Naive thymus-derived CD4-positive, alpha-beta T cell (primary cell): Measurements from ENCODE around the gene CPAMD8. TPM values are rescaled to one million over a fixed set of nuclear protein-coding genes. Genes with fewer than 3 reads are reported as not detected.

ENCODE experiments used
- ATAC-seq: fragments of 150-1000 bp; cut with Tn5 transposase; 2 replicates; pipeline ENCODE4 v1.10.0; 2021; ENCODE audit warnings: mild to moderate bottlenecking, moderate library complexity
- CTCF ChIA-PET: fragments of 350-600 bp; sonication (Branson Sonifier 250); formaldehyde crosslinking; loops from one replicate; lab custom pipeline; 2021; ENCODE audit warnings: antibody characterized with exemption; lab: Charles Lee
- POLR2A ChIA-PET: fragments of 350-600 bp; sonication (Branson Sonifier 250); formaldehyde crosslinking; loops from one replicate; lab custom pipeline; 2021; ENCODE audit warnings: antibody characterized with exemption, inconsistent platforms; lab: Charles Lee
- DNase-seq, 9 donors: peaks; one replicate each; pipeline versions ENCODE4 v3.0.0 to v3.0.0-alpha.2; 2020 to 2022; ENCODE audit warnings: mixed read lengths in 1 of 9
- H3K27ac ChIP-seq: one replicate; pipeline ENCODE4 v1.7.0; 2013; ENCODE audit warnings: mild to moderate bottlenecking, low read depth, low read length, moderate library complexity
- H3K27me3 ChIP-seq, 2 donors: one replicate each; pipeline ENCODE4 v1.7.0; 2013; ENCODE audit warnings: low read length in 2 of 2, mild to moderate bottlenecking in 2 of 2, moderate library complexity in 2 of 2; ENCODE audit not compliant: control insufficient read depth in 2 of 2, insufficient read depth in 2 of 2
- H3K36me3 ChIP-seq, 3 experiments: 1 replicate in 2 of 3; 2 replicates in 1 of 3; pipeline ENCODE4 v1.7.0; 2013; ENCODE audit warnings: low read length in 3 of 3, mild to moderate bottlenecking in 3 of 3, moderate library complexity in 1 of 3; ENCODE audit not compliant: insufficient read depth in 3 of 3, control insufficient read depth in 2 of 3
- H3K4me1 ChIP-seq, 2 donors: one replicate each; pipeline ENCODE4 v1.7.0; 2013; ENCODE audit warnings: low read length in 2 of 2, mild to moderate bottlenecking in 2 of 2, moderate library complexity in 1 of 2; ENCODE audit not compliant: control insufficient read depth in 2 of 2, insufficient read depth in 2 of 2
- H3K4me3 ChIP-seq: 2 replicates; pipeline ENCODE4 v1.7.0; 2013; ENCODE audit warnings: mild to moderate bottlenecking, low read length
- H3K9me3 ChIP-seq, 3 experiments: 1 replicate in 2 of 3; 2 replicates in 1 of 3; pipeline ENCODE4 v1.7.0; 2013; ENCODE audit warnings: low read length in 3 of 3; ENCODE audit not compliant: control insufficient read depth in 2 of 3
- H3K27ac Mint-ChIP-seq, 9 donors: one replicate each; pipeline ENCODE4 v1.8.0; 2020 to 2022; ENCODE audit warnings: mixed read lengths in 9 of 9, mild to moderate bottlenecking in 8 of 9, moderate library complexity in 5 of 9, inconsistent platforms in 2 of 9
- H3K27me3 Mint-ChIP-seq, 5 donors: one replicate each; pipeline ENCODE4 v1.8.0; 2021 to 2022; ENCODE audit warnings: mixed read lengths in 5 of 5, mild to moderate bottlenecking in 1 of 5
- H3K36me3 Mint-ChIP-seq, 5 donors: one replicate each; pipeline ENCODE4 v1.8.0; 2020 to 2022; ENCODE audit warnings: mixed read lengths in 5 of 5, mild to moderate bottlenecking in 3 of 5, inconsistent platforms in 1 of 5
- H3K4me1 Mint-ChIP-seq, 7 donors: one replicate each; pipeline ENCODE4 v1.8.0; 2020 to 2022; ENCODE audit warnings: mixed read lengths in 7 of 7, mild to moderate bottlenecking in 3 of 7, inconsistent platforms in 1 of 7
- H3K4me3 Mint-ChIP-seq, 10 donors: one replicate each; pipeline ENCODE4 v1.8.0; 2020 to 2022; ENCODE audit warnings: mild to moderate bottlenecking in 10 of 10, mixed read lengths in 10 of 10, moderate library complexity in 6 of 10, inconsistent platforms in 2 of 10
- H3K9me3 Mint-ChIP-seq, 11 donors: one replicate each; pipeline ENCODE4 v1.8.0; 2020 to 2022; ENCODE audit warnings: mixed read lengths in 11 of 11, mild to moderate bottlenecking in 4 of 11, inconsistent platforms in 1 of 11, moderate library complexity in 1 of 11
- intact Hi-C, 2 donors: fragments of 100-400 bp; cut with micrococcal nuclease; formaldehyde crosslinking; loops; one replicate each; pipeline ENCODE4 v1.15.1; 2023
- polyA plus RNA-seq, 2 donors: library from polyadenylated mRNA; unstranded; fragments of 300-500 nt; fragmentation: Illumina TruSeq; gene quantifications; one replicate each; pipeline ENCODE4 v1.2.3, GENCODE V29; 2021
- total RNA-seq, 6 experiments: library from RNA in 5 of 6; stranded (reverse) in 5 of 6; gene quantifications; 1 replicate in 5 of 6; 2 replicates in 1 of 6; pipeline ENCODE4 v1.2.3 and lab custom pipeline; 2021 to 2026

CPAMD8 gene
- total and polyA plus RNA-seq, 7 experiments from 2014 or later: 0.18 to 6.6 (median 2.4) TPM

- peak overlapping the region; percentile 83 for H3K27ac ChIP-seq
- no peaks in the 10 kb centered on the region for H3K9me3 ChIP-seq
- ATAC-seq: no peak
- Mint-ChIP-seq H3K36me3 (peaks cover 0 to 14% (median 5%) of the 10 kb centered on the region in 5 donors), H3K4me3 (peak overlapping the region; percentile 95 to 100 (median 98)), H3K27ac (peak overlapping the region; percentile 86 to 98 (median 96)), H3K4me1 (peaks cover 36 to 55% (median 47%) of the 10 kb centered on the region in 7 donors), H3K9me3 (peaks cover 0 to 2% (median 0%) of the 10 kb centered on the region in 11 donors), H3K27me3 (no peaks in the 10 kb centered on the region)
- DNase-seq: no peak
- H3K4me3 ChIP-seq: peak overlapping the region; percentile 94
- no peaks in the 10 kb centered on the region for H3K27me3 ChIP-seq
- peaks cover 17 to 24% of the 10 kb centered on the region in 2 donors for H3K4me1 ChIP-seq
- H3K36me3 ChIP-seq: peaks cover 0 to 26% (median 0%) of the 10 kb centered on the region in 3 experiments
- POLR2A ChIA-PET: interaction anchor here (0.6 to 5.0 kb wide), 6 partner anchors 8 to 262 kb away, joined by 3 to 56 read pairs (median 4); partner anchors contain the start of genes BABAM1 and USE1
- intact Hi-C loops: loop anchor here in 1 of 2 donors (2.0 to 10.0 kb wide), 6 partner anchors 111 to 801 kb away; partner anchors contain the start of genes EPS15L1 and SLC5A5
- CTCF ChIA-PET: interaction anchor here (0.7 kb wide), 1 partner anchor 221 kb away, joined by 3 read pairs; no protein-coding TSS in a partner anchor
Measured at GRCh38 chr19:17073869-17074633, 47.4 kb upstream of the CPAMD8 start.

GRCh38 chr19:17070912-17071311, 44.3 kb upstream of the CPAMD8 start:
- intact Hi-C loops: loop anchor here in 1 of 2 donors (10.0 kb wide), 2 partner anchors 674 to 804 kb away; partner anchors contain the start of gene SLC5A5
- no peaks in the 10 kb centered on the region for H3K9me3 ChIP-seq
- ChIA-PET CTCF (interaction anchor here (0.7 to 1.4 kb wide), 3 partner anchors 106 to 211 kb away, joined by 3 to 6 read pairs (median 4); partner anchors contain the start of gene ANKLE1), POLR2A (interaction anchor here (1.5 kb wide), 1 partner anchor 55 kb away, joined by 4 read pairs; no protein-coding TSS in a partner anchor)
- peaks cover 25 to 43% (median 38%) of the 10 kb centered on the region in 7 donors for H3K4me1 Mint-ChIP-seq
- H3K27me3 ChIP-seq: no peaks in the 10 kb centered on the region
- peaks cover 0 to 2% (median 0%) of the 10 kb centered on the region in 11 donors for H3K9me3 Mint-ChIP-seq
- H3K27ac Mint-ChIP-seq: peak overlapping the region in 1 of 9 donors; percentile 6
- no peak for ATAC-seq
- H3K27me3 Mint-ChIP-seq: no peaks in the 10 kb centered on the region
- peaks cover 0 to 36% (median 0%) of the 10 kb centered on the region in 3 experiments for H3K36me3 ChIP-seq
- peak overlapping the region in 1 of 10 donors; percentile 16 for H3K4me3 Mint-ChIP-seq
- DNase-seq: no peak
- H3K4me1 ChIP-seq: peaks cover 8 to 10% of the 10 kb centered on the region in 2 donors
- H3K36me3 Mint-ChIP-seq: peaks cover 0 to 20% (median 10%) of the 10 kb centered on the region in 5 donors
- no peak overlapping the region for H3K27ac ChIP-seq
- H3K4me3 ChIP-seq: no peak overlapping the region

- Histone ChIP-seq H3K27ac (no peak overlapping the region), H3K4me3 (no peak overlapping the region), H3K36me3 (peaks cover 0 to 34% (median 0%) of the 10 kb centered on the region in 3 experiments), H3K9me3 (no peaks in the 10 kb centered on the region), H3K4me1 (peaks cover 10 to 11% of the 10 kb centered on the region in 2 donors), H3K27me3 (no peaks in the 10 kb centered on the region)
- DNase-seq (no peak), ATAC-seq (no peak)
- H3K4me1 Mint-ChIP-seq: peaks cover 26 to 46% (median 38%) of the 10 kb centered on the region in 7 donors
- H3K36me3 Mint-ChIP-seq: peaks cover 0 to 20% (median 10%) of the 10 kb centered on the region in 5 donors
- ChIA-PET POLR2A (no interaction called here), CTCF (interaction anchor here (0.7 to 1.4 kb wide), 3 partner anchors 107 to 212 kb away, joined by 3 to 6 read pairs (median 4); partner anchors contain the start of gene ANKLE1)
- H3K27ac Mint-ChIP-seq: peak overlapping the region in 3 of 9 donors; percentile 6 to 27 (median 16)
- peak overlapping the region in 1 of 10 donors; percentile 8 for H3K4me3 Mint-ChIP-seq
- peaks cover 0 to 2% (median 0%) of the 10 kb centered on the region in 11 donors for H3K9me3 Mint-ChIP-seq
- no peaks in the 10 kb centered on the region for H3K27me3 Mint-ChIP-seq
- intact Hi-C loops: loop anchor here in 1 of 2 donors (10.0 kb wide), 2 partner anchors 674 to 804 kb away; partner anchors contain the start of gene SLC5A5
Measured at GRCh38 chr19:17070421-17070820, 43.8 kb upstream of the CPAMD8 start.

- H3K9me3 ChIP-seq: no peaks in the 10 kb centered on the region
- H3K4me3 ChIP-seq: no peak overlapping the region
- peaks cover 32 to 53% (median 43%) of the 10 kb centered on the region in 7 donors for H3K4me1 Mint-ChIP-seq
- peaks cover 0 to 28% (median 17%) of the 10 kb centered on the region in 5 donors for H3K36me3 Mint-ChIP-seq
- DNase-seq (no peak), ATAC-seq (no peak)
- intact Hi-C loops: loop anchor here in 1 of 2 donors (5.0 kb wide), 1 partner anchor 148 kb away; the partner anchor contains the start of gene USE1
- peaks cover 0 to 29% (median 0%) of the 10 kb centered on the region in 3 experiments for H3K36me3 ChIP-seq
- H3K27me3 ChIP-seq: no peaks in the 10 kb centered on the region
- H3K4me1 ChIP-seq: peaks cover 15 to 19% of the 10 kb centered on the region in 2 donors
- POLR2A ChIA-PET: interaction anchor here (1.4 to 1.6 kb wide), 2 partner anchors 56 to 146 kb away, joined by 4 to 7 read pairs; partner anchors contain the start of gene USE1
- no peak overlapping the region for H3K27ac ChIP-seq
- CTCF ChIA-PET: interaction anchor here (0.7 to 2.4 kb wide), 4 partner anchors 115 to 317 kb away, joined by 3 to 8 read pairs (median 4); partner anchors contain the start of gene ANKLE1
- no peaks in the 10 kb centered on the region for H3K27me3 Mint-ChIP-seq
- H3K4me3 Mint-ChIP-seq: no peak overlapping the region
- peaks cover 0 to 2% (median 0%) of the 10 kb centered on the region in 11 donors for H3K9me3 Mint-ChIP-seq
- H3K27ac Mint-ChIP-seq: peak overlapping the region in 2 of 9 donors; percentile 46 to 62
Measured at GRCh38 chr19:17069193-17069592, 42.6 kb upstream of the CPAMD8 start.

- DNase-seq (no peak), ATAC-seq (no peak)
- Histone ChIP-seq H3K9me3 (no peaks in the 10 kb centered on the region), H3K36me3 (peaks cover 0 to 33% (median 7%) of the 10 kb centered on the region in 3 experiments), H3K27ac (no peak overlapping the region), H3K27me3 (no peaks in the 10 kb centered on the region), H3K4me1 (peaks cover 11 to 16% of the 10 kb centered on the region in 2 donors), H3K4me3 (no peak overlapping the region)
- Mint-ChIP-seq H3K27me3 (no peaks in the 10 kb centered on the region), H3K36me3 (peaks cover 11 to 46% (median 32%) of the 10 kb centered on the region in 5 donors), H3K4me3 (no peak overlapping the region), H3K4me1 (peaks cover 18 to 44% (median 33%) of the 10 kb centered on the region in 7 donors), H3K27ac (peak overlapping the region in 1 of 9 donors; percentile 20), H3K9me3 (peaks cover 0 to 2% (median 0%) of the 10 kb centered on the region in 11 donors)
- ChIA-PET POLR2A (interaction anchor here (0.6 kb wide), 1 partner anchor 12 kb away, joined by 3 read pairs; the partner anchor contains the start of gene MYO9B), CTCF (no interaction called here)
- intact Hi-C loops: no loop called here
Measured at GRCh38 chr19:17063428-17063827, 36.8 kb upstream of the CPAMD8 start.

GRCh38 chr19:17061691-17062090, 35.1 kb upstream of the CPAMD8 start:
- Histone ChIP-seq H3K4me1 (peaks cover 11 to 16% of the 10 kb centered on the region in 2 donors), H3K4me3 (no peak overlapping the region), H3K27ac (no peak overlapping the region), H3K9me3 (no peaks in the 10 kb centered on the region), H3K36me3 (peaks cover 0 to 46% (median 7%) of the 10 kb centered on the region in 3 experiments), H3K27me3 (no peaks in the 10 kb centered on the region)
- ATAC-seq (no peak), DNase-seq (no peak)
- Mint-ChIP-seq H3K27me3 (no peaks in the 10 kb centered on the region), H3K4me1 (peaks cover 12 to 36% (median 24%) of the 10 kb centered on the region in 7 donors), H3K4me3 (no peak overlapping the region), H3K27ac (peak overlapping the region in 1 of 9 donors; percentile 20), H3K9me3 (peaks cover 0 to 2% (median 0%) of the 10 kb centered on the region in 11 donors), H3K36me3 (peaks cover 11 to 49% (median 30%) of the 10 kb centered on the region in 5 donors)
- ChIA-PET POLR2A (interaction anchor here (0.6 kb wide), 1 partner anchor 330 kb away, joined by 4 read pairs; no protein-coding TSS in a partner anchor), CTCF (interaction anchor here (0.6 kb wide), 1 partner anchor 334 kb away, joined by 4 read pairs; no protein-coding TSS in a partner anchor)
- intact Hi-C loops: no loop called here
